ENCODE measurements around the gene CDC123. TPM values are rescaled to one million over a fixed set of nuclear protein-coding genes. Genes with fewer than 3 reads are reported as not detected.
A peak's percentile ranks its signal among the peaks of the same experiment; 100 is the strongest.
"Not testable (repeated sequence)": the region's sequence is repeated elsewhere in the genome, so short reads cannot be mapped to it uniquely, and the experiment has no call there.

CDC123 gene
- total RNA-seq, 4 donors from 2014 or later = 58.1 to 86.7 (median 69.3) TPM

- Histone ChIP-seq H3K36me3 (peaks cover 45% of the 10 kb centered on the region), H3K9me3 (no peaks in the 10 kb centered on the region), H3K27ac (peak overlapping the region; percentile 1), H3K27me3 (no peaks in the 10 kb centered on the region), H3K4me1 (peaks cover 15% of the 10 kb centered on the region), H3K4me3 (no peak overlapping the region)
- WGBS = 21% methylated on average over 4 of the region's 4 CpGs
- no peak for DNase-seq (ENCODE audit: low spot score in 2 of 2)
- TF ChIP-seq POLR2AphosphoS5 (IDR thresholded peaks at IDR 0.05) (no peak), EP300 (IDR thresholded peaks at IDR 0.05) (no peak), POLR2A (IDR thresholded peaks at IDR 0.05) (no peak), CTCF (IDR thresholded peaks at IDR 0.05) (no peak)
Measured at GRCh38 chr10:12214093-12214492, 18.1 kb downstream of the CDC123 start.

GRCh38 chr10:12214763-12215218 is 18.8 kb downstream of the CDC123 start:
- Histone ChIP-seq H3K4me3 (peak overlapping the region; percentile 1), H3K27me3 (no peaks in the 10 kb centered on the region), H3K4me1 (peaks cover 15% of the 10 kb centered on the region), H3K27ac (peak overlapping the region; percentile 1), H3K9me3 (no peaks in the 10 kb centered on the region), H3K36me3 (peaks cover 50% of the 10 kb centered on the region)
- TF ChIP-seq POLR2A (IDR thresholded peaks at IDR 0.05) = no peak
- peak; percentile 55 to 65 for TF ChIP-seq CTCF (IDR thresholded peaks at IDR 0.05)
- 18% methylated on average over 6 of the region's 6 CpGs for WGBS
- no peak for DNase-seq (ENCODE audit: low spot score in 2 of 2)

DNA sequence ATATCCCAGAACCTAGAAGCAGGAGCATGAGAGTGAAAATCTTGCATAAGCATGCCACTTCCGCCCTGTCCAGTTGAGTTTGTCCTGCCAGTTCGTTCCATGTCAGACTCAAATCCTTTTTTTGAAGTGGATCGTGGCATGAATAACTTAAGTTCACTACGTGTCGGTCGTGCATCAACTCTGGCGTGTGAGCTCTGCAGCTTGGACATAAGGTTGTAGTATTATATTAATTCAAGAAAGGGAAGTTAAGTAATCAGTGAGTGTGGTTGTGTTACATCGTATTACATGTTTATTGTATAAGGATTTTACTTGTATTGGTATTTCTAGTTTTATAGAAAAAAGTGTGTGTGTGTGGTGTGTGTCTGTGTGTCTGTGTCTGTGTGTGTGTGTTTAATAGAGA is 23.0 kb downstream of the CDC123 start:
- Histone ChIP-seq H3K4me1 (peaks cover 17% of the 10 kb centered on the region), H3K27ac (no peak overlapping the region), H3K36me3 (peaks cover 32% of the 10 kb centered on the region), H3K4me3 (no peak overlapping the region), H3K9me3 (no peaks in the 10 kb centered on the region), H3K27me3 (no peaks in the 10 kb centered on the region)
- no peak for DNase-seq (ENCODE audit: low spot score in 2 of 2)
- 90% methylated on average over 8 of the region's 8 CpGs for WGBS
- no peak for TF ChIP-seq POLR2AphosphoS5 (IDR thresholded peaks at IDR 0.05)
- TF ChIP-seq EP300 (IDR thresholded peaks at IDR 0.05) = no peak
- TF ChIP-seq POLR2A (IDR thresholded peaks at IDR 0.05) = no peak
- TF ChIP-seq CTCF (IDR thresholded peaks at IDR 0.05) = no peak

- TF ChIP-seq POLR2A (IDR thresholded peaks at IDR 0.05) = no peak
- no peak for TF ChIP-seq CTCF (IDR thresholded peaks at IDR 0.05)
- no peak for TF ChIP-seq POLR2AphosphoS5 (IDR thresholded peaks at IDR 0.05)
- no peak for TF ChIP-seq EP300 (IDR thresholded peaks at IDR 0.05)
- H3K27ac ChIP-seq = no peak overlapping the region
Measured at GRCh38 chr10:12221323-12222298, 25.6 kb downstream of the CDC123 start.

GRCh38 chr10:12225444-12225843 is 29.5 kb downstream of the CDC123 start:
- no peaks in the 10 kb centered on the region for H3K4me1 ChIP-seq
- TF ChIP-seq EP300 (IDR thresholded peaks at IDR 0.05) = no peak
- TF ChIP-seq POLR2AphosphoS5 (IDR thresholded peaks at IDR 0.05) = no peak
- TF ChIP-seq POLR2A (IDR thresholded peaks at IDR 0.05) = no peak
- TF ChIP-seq CTCF (IDR thresholded peaks at IDR 0.05) = no peak
- DNase-seq (ENCODE audit: low spot score in 2 of 2) = no peak
- H3K27ac ChIP-seq = no peak overlapping the region
- H3K27me3 ChIP-seq = no peaks in the 10 kb centered on the region
- no peaks in the 10 kb centered on the region for H3K9me3 ChIP-seq
- peaks cover 38% of the 10 kb centered on the region for H3K36me3 ChIP-seq
- 62% methylated on average over 2 of the region's 2 CpGs for WGBS
- H3K4me3 ChIP-seq = no peak overlapping the region

More at GRCh38 chr10:12221323-12222298, 25.6 kb downstream of the CDC123 start:
- Histone ChIP-seq H3K4me1 (peaks cover 4% of the 10 kb centered on the region), H3K9me3 (no peaks in the 10 kb centered on the region), H3K27me3 (no peaks in the 10 kb centered on the region), H3K36me3 (peaks cover 46% of the 10 kb centered on the region), H3K4me3 (no peak overlapping the region)
- DNase-seq (ENCODE audit: low spot score in 2 of 2) = no peak
- 80% methylated on average over 10 of the region's 10 CpGs for WGBS

GRCh38 chr10:12226438-12226837 is 30.4 kb downstream of the CDC123 start:
- peaks cover 39% of the 10 kb centered on the region for H3K36me3 ChIP-seq

More at GRCh38 chr10:12226438-12226837, 30.4 kb downstream of the CDC123 start:
- 98% methylated on average over 17 of the region's 28 CpGs for WGBS
- H3K4me1 ChIP-seq; DNase-seq (ENCODE audit: low spot score in 2 of 2); H3K4me3 ChIP-seq; H3K27me3 ChIP-seq; H3K27ac ChIP-seq; H3K9me3 ChIP-seq: not testable (repeated sequence)

Data from suprapubic skin (tissue), 4 donors.